ENCODE measurements around the gene AFP. TPM values are rescaled to one million over a fixed set of nuclear protein-coding genes. Genes with fewer than 3 reads are reported as not detected.
A peak's percentile ranks its signal among the peaks of the same experiment; 100 is the strongest.

AFP gene
- total and polyA plus RNA-seq, 10 of the 15 experiments (the other 5 are each of a cell fraction or from before 2014, with no cell fraction given): 0.72 TPM; not detected in 9

- H3K4me3 ChIP-seq: no peak overlapping the region
- TF ChIP-seq ASH2L (IDR thresholded peaks at IDR 0.05; ENCODE audit: borderline replicate concordance, low read depth) (no peak), EGR1 (IDR thresholded peaks at IDR 0.05; ENCODE audit: borderline replicate concordance in 1 of 2, low read depth in 2 of 2, low read length in 2 of 2) (no peak), NFXL1 (IDR thresholded peaks at IDR 0.05; ENCODE audit: borderline replicate concordance) (no peak), ZNF384 (IDR thresholded peaks at IDR 0.05; ENCODE audit: borderline replicate concordance, low read depth, low read length) (no peak), ATF3 (IDR thresholded peaks at IDR 0.05; ENCODE audit: borderline replicate concordance, extremely low read depth, low read depth, low read length) (no peak), POLR2AphosphoS2 (IDR thresholded peaks at IDR 0.05; ENCODE audit: low read depth, low read length) (no peak), SPI1 (IDR thresholded peaks at IDR 0.05; ENCODE audit: borderline replicate concordance, insufficient read depth, low read depth, low read length) (peak; percentile 63), CEBPZ (IDR thresholded peaks at IDR 0.05; ENCODE audit: low read depth, low read length) (no peak), KAT2A (conservative IDR thresholded peaks at IDR 0.05; ENCODE audit: control insufficient read depth, low read depth, low read length) (no peak), NRF1 (conservative IDR thresholded peaks at IDR 0.05; ENCODE audit: low read depth, low read length) (no peak), NFYB (IDR thresholded peaks at IDR 0.05; ENCODE audit: insufficient read depth, low read depth, low read length) (0 out of 2 replicates have a peak, but pooled peaks have one; percentile 25)
- intact Hi-C loops (cut with micrococcal nuclease; ENCODE audit: unreplicated experiment): no loop called here
- WGBS (ENCODE audit: insufficient coverage, insufficient replicate concordance, low lambda C conversion rate, missing lambda C conversion rate): 47% methylated on average over 2 of the region's 2 CpGs
- no peak overlapping the region for H3K4me2 ChIP-seq (ENCODE audit: control insufficient read depth, insufficient read depth)
- BruUV-seq (replicated peaks): no TSS peak
- no peaks in the 10 kb centered on the region for H3K4me1 ChIP-seq (ENCODE audit: control insufficient read depth, insufficient read depth, low read length)
- DNase-seq (ENCODE audit: low read depth, low spot score) (no peak), FAIRE-seq (no peak), ATAC-seq (peak; percentile 82)
- H3K79me2 ChIP-seq (ENCODE audit: control insufficient read depth, insufficient read depth, low read length): no peaks in the 10 kb centered on the region
- no peaks in the 10 kb centered on the region for H3K27me3 ChIP-seq (replicated peaks in 1 of 2; ENCODE audit: control insufficient read depth in 2 of 2, insufficient read depth in 2 of 2, low read length in 1 of 2)
- in situ Hi-C loops (cut with MboI): no loop called here
- ChIA-PET CTCF (no interaction called here), RAD21 (ENCODE audit: unreplicated experiment) (no interaction called here), SMC1A (ENCODE audit: uncharacterized antibody, unreplicated experiment) (no interaction called here), POLR2A (no interaction called here)
- no peaks in the 10 kb centered on the region for H3K36me3 ChIP-seq (ENCODE audit: control insufficient read depth in 2 of 2, insufficient read depth in 2 of 2, low read length in 1 of 2)
- no peaks in the 10 kb centered on the region for H4K20me1 ChIP-seq (ENCODE audit: control insufficient read depth, insufficient read depth)
- no peak overlapping the region for H3K9ac ChIP-seq (ENCODE audit: control insufficient read depth, insufficient read depth, low read length)
- H2AFZ ChIP-seq (ENCODE audit: control insufficient read depth, low read depth, low read length): no peak overlapping the region
- no peaks in the 10 kb centered on the region for H3K9me3 ChIP-seq (replicated peaks; ENCODE audit: control insufficient read depth, insufficient read depth, low read length)
- no peak overlapping the region for H3K27ac ChIP-seq (ENCODE audit: control insufficient read depth, insufficient read depth)
Measured at GRCh38 chr4:73505567-73505966, 69.5 kb downstream of the AFP start.

Other genes starting within 250 kb of the AFP start
- 30.8 and 31.0 TPM in 2 replicates for gene ANKRD17, start 177.4 kb upstream of the AFP start, total RNA-seq (2014; rRNA removed)
- 33.7 and 35.5 TPM in 2 replicates for gene ANKRD17, start 177.4 kb upstream of the AFP start, total RNA-seq (2014; rRNA removed; fragmentation: Illumina TruSeq; extraction: Trizol)
- 45.1 and 46.5 TPM in 2 replicates for gene ANKRD17, start 177.4 kb upstream of the AFP start, total RNA-seq (2021)
- 36.3 and 43.1 TPM in 2 replicates for gene ANKRD17, start 177.4 kb upstream of the AFP start, polyA plus RNA-seq (2011; rRNA removed)
- gene ANKRD17, start 177.4 kb upstream of the AFP start, polyA plus RNA-seq (2014; fragmentation: Illumina TruSeq; extraction: Trizol): 40.2 and 45.8 TPM in 2 replicates
- 10 to 100 TPM; 11.7 to 18.5 TPM for gene ANKRD17, start 177.4 kb upstream of the AFP start, polyA plus RNA-seq (2014; fragmentation: Nextera tagmentation; extraction: Ambion mirVana)
- gene ANKRD17, start 177.4 kb upstream of the AFP start, polyA plus RNA-seq (2014; rRNA removed): 27.6 and 35.8 TPM in 2 replicates
- gene ANKRD17, start 177.4 kb upstream of the AFP start, polyA plus RNA-seq (2016; fragmentation: Nextera tagmentation; extraction: Ambion mirVana): 10 to 100 TPM; 30.2 to 31.5 TPM
- not detected in 2 replicates for gene ALB, start 31.9 kb upstream of the AFP start, total RNA-seq (2014; rRNA removed)
- not detected in 2 replicates for gene ALB, start 31.9 kb upstream of the AFP start, total RNA-seq (2014; rRNA removed; fragmentation: Illumina TruSeq; extraction: Trizol)
- gene ALB, start 31.9 kb upstream of the AFP start, total RNA-seq (2021): 22.3 and 29.0 TPM in 2 replicates
- gene ALB, start 31.9 kb upstream of the AFP start, polyA plus RNA-seq (2011; rRNA removed): 0.05 TPM in 1 of 2 replicates, not detected in the other
- not detected in 2 replicates for gene ALB, start 31.9 kb upstream of the AFP start, polyA plus RNA-seq (2014; fragmentation: Illumina TruSeq; extraction: Trizol)
- gene ALB, start 31.9 kb upstream of the AFP start, polyA plus RNA-seq (2014; fragmentation: Nextera tagmentation; extraction: Ambion mirVana): not detected
- not detected in 2 replicates for gene ALB, start 31.9 kb upstream of the AFP start, polyA plus RNA-seq (2014; rRNA removed)
- gene ALB, start 31.9 kb upstream of the AFP start, polyA plus RNA-seq (2016; fragmentation: Nextera tagmentation; extraction: Ambion mirVana): not detected
- gene AFM, start 45.5 kb downstream of the AFP start, total RNA-seq (2014; rRNA removed): not detected in 2 replicates
- gene AFM, start 45.5 kb downstream of the AFP start, total RNA-seq (2014; rRNA removed; fragmentation: Illumina TruSeq; extraction: Trizol): not detected in 2 replicates
- not detected in 2 replicates for gene AFM, start 45.5 kb downstream of the AFP start, total RNA-seq (2021)
- gene AFM, start 45.5 kb downstream of the AFP start, polyA plus RNA-seq (2011; rRNA removed): not detected in 2 replicates
- not detected in 2 replicates for gene AFM, start 45.5 kb downstream of the AFP start, polyA plus RNA-seq (2014; fragmentation: Illumina TruSeq; extraction: Trizol)
- not detected for gene AFM, start 45.5 kb downstream of the AFP start, polyA plus RNA-seq (2014; fragmentation: Nextera tagmentation; extraction: Ambion mirVana)
- gene AFM, start 45.5 kb downstream of the AFP start, polyA plus RNA-seq (2014; rRNA removed): not detected in 2 replicates
- not detected for gene AFM, start 45.5 kb downstream of the AFP start, polyA plus RNA-seq (2016; fragmentation: Nextera tagmentation; extraction: Ambion mirVana)
- 0.28 and 0.33 TPM in 2 replicates for gene RASSF6, start 184.2 kb downstream of the AFP start, total RNA-seq (2014; rRNA removed)
- 0.55 and 0.76 TPM in 2 replicates for gene RASSF6, start 184.2 kb downstream of the AFP start, total RNA-seq (2014; rRNA removed; fragmentation: Illumina TruSeq; extraction: Trizol)
- gene RASSF6, start 184.2 kb downstream of the AFP start, total RNA-seq (2021): 0.43 and 0.62 TPM in 2 replicates
- gene RASSF6, start 184.2 kb downstream of the AFP start, polyA plus RNA-seq (2011; rRNA removed): 2.9 and 4.9 TPM in 2 replicates
- 0.57 and 0.74 TPM in 2 replicates for gene RASSF6, start 184.2 kb downstream of the AFP start, polyA plus RNA-seq (2014; fragmentation: Illumina TruSeq; extraction: Trizol)
- under 1 TPM; 0.35 to 0.40 TPM for gene RASSF6, start 184.2 kb downstream of the AFP start, polyA plus RNA-seq (2014; fragmentation: Nextera tagmentation; extraction: Ambion mirVana)
- gene RASSF6, start 184.2 kb downstream of the AFP start, polyA plus RNA-seq (2014; rRNA removed): 0.56 and 0.69 TPM in 2 replicates
- gene RASSF6, start 184.2 kb downstream of the AFP start, polyA plus RNA-seq (2016; fragmentation: Nextera tagmentation; extraction: Ambion mirVana): under 1 TPM; 0.33 to 0.52 TPM